GM12878 (cell line): ENCODE results near the gene HIPK4.

Experiments used
- BHLHE40 ChIP-seq, 2 experiments: fragments of 450-650 bp in 1 of 2; IDR thresholded peaks; 2 replicates each; pipeline ENCODE4 v1.6.1; 2011 to 2017; ENCODE audit warnings: low read depth in 2 of 2, borderline replicate concordance in 1 of 2, improper control_type of control experiment in 1 of 2, low read length in 1 of 2, mild to moderate bottlenecking in 1 of 2
- CTCF ChIP-seq, 3 experiments: IDR thresholded peaks in 2 of 3; conservative IDR thresholded peaks in 1 of 3; 2 replicates each; pipeline ENCODE4 v1.5.1; 2011; ENCODE audit warnings: low read depth in 3 of 3, low read length in 3 of 3, mild to moderate bottlenecking in 3 of 3, control low read depth in 2 of 3, moderate library complexity in 2 of 3, inconsistent platforms in 1 of 3, mixed read lengths in 1 of 3; ENCODE audit not compliant: control insufficient read depth in 2 of 3, insufficient read depth in 1 of 3; ENCODE audit errors: extremely low read depth in 1 of 3
- EP300 ChIP-seq, 2 experiments: fragments of 150-350 bp in 1 of 2; IDR thresholded peaks; 2 replicates each; pipeline ENCODE4 v1.6.1; 2011 to 2012; ENCODE audit warnings: low read depth in 2 of 2, low read length in 2 of 2, borderline replicate concordance in 1 of 2, improper control_type of control experiment in 1 of 2, inconsistent platforms in 1 of 2; ENCODE audit not compliant: control insufficient read depth in 1 of 2
- EZH2 ChIP-seq: IDR thresholded peaks from 2 replicates; pipeline ENCODE4 v1.6.1; 2012; ENCODE audit warnings: low read depth, mild to moderate bottlenecking, control low read depth, inconsistent platforms, low read length, borderline replicate concordance; ENCODE audit not compliant: control insufficient read depth
- HDAC6 ChIP-seq: fragments of 200-600 bp; sonication (generic); IDR thresholded peaks from one replicate; pipeline ENCODE4 v1.8.0; 2017; ENCODE audit warnings: antibody characterized with exemption; ENCODE audit not compliant: unreplicated experiment
- NFXL1 ChIP-seq: fragments of 450-650 bp; IDR thresholded peaks from 2 replicates; pipeline ENCODE4 v1.6.1; 2017; ENCODE audit warnings: antibody characterized with exemption, mild to moderate bottlenecking, borderline replicate concordance
- NKRF ChIP-seq: fragments of 450-650 bp; conservative IDR thresholded peaks from 2 replicates; pipeline ENCODE4 v1.6.1; 2017; ENCODE audit warnings: mild to moderate bottlenecking, moderate library complexity
- PKNOX1 ChIP-seq: fragments of 450-650 bp; IDR thresholded peaks from 2 replicates; pipeline ENCODE4 v1.6.1; 2016; ENCODE audit warnings: mild to moderate bottlenecking
- PML ChIP-seq: IDR thresholded peaks from 2 replicates; pipeline ENCODE4 v1.6.1; 2012; ENCODE audit warnings: low read length, inconsistent platforms
- POLR2AphosphoS2 ChIP-seq: IDR thresholded peaks from 2 replicates; pipeline ENCODE4 v1.6.1; 2011; ENCODE audit warnings: low read depth, mild to moderate bottlenecking, low read length, improper control_type of control experiment, moderate library complexity
- POLR2AphosphoS5 ChIP-seq: IDR thresholded peaks from 2 replicates; pipeline ENCODE4 v1.6.1; 2011; ENCODE audit warnings: mild to moderate bottlenecking, low read length, inconsistent platforms
- SREBF1 ChIP-seq: IDR thresholded peaks from 2 replicates; pipeline ENCODE4 v1.6.1; 2012; ENCODE audit warnings: mild to moderate bottlenecking, low read length
- SRF ChIP-seq, 2 experiments: IDR thresholded peaks; 2 replicates each; pipeline ENCODE4 v1.6.1; 2011; ENCODE audit warnings: low read depth in 2 of 2, low read length in 2 of 2, mild to moderate bottlenecking in 1 of 2, moderate library complexity in 1 of 2
- TF ChIP-seq, protein P1 (sequence below): IDR thresholded peaks from 2 replicates; pipeline ENCODE4 v1.6.1; 2012; ENCODE audit warnings: mild to moderate bottlenecking, low read depth, low read length

DNA sequence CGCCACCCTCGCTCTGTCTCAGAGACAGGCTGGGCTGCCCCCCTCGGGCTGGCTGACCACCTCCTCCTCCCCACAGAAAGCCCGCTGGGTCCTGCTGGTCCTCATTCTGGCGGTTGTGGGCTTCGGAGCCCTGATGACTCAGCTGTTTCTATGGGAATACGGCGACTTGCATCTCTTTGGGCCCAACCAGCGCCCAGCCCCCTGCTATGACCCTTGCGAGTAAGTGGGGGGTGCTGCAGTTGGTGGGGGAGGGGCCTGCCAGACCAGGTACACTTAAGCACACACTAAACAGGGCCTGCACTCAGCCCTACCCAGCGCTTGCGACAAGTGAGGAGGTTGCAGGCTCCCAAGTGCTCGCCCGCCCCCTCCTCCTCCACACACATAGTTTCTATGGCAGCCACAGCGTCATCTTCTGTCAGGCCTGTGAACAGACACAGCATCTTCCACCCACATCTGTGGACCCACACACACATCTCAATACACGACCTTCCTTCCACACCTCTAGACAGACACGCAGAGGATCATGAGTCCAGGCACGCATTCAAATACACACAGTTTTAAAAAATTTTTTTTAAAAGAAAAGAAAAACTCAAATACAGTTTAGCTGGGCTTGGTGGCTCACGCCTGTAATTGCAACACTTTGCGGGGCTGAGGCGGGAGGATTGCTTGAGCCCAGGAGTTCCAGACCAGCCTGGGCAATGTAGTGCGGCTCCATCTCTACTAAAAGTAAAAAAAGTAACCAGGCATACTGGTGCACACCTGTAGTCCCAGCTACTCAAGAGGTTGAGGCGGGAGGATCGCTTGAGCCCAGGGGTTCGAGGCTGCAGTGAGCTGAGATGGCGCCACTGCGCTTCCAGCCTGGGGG is 23.1 kb downstream of the HIPK4 start:
- TF ChIP-seq BHLHE40 (IDR thresholded peaks at IDR 0.05; ENCODE audit: borderline replicate concordance in 1 of 2, low read depth in 2 of 2, low read length in 1 of 2): no peak
- TF ChIP-seq, protein P1, sequence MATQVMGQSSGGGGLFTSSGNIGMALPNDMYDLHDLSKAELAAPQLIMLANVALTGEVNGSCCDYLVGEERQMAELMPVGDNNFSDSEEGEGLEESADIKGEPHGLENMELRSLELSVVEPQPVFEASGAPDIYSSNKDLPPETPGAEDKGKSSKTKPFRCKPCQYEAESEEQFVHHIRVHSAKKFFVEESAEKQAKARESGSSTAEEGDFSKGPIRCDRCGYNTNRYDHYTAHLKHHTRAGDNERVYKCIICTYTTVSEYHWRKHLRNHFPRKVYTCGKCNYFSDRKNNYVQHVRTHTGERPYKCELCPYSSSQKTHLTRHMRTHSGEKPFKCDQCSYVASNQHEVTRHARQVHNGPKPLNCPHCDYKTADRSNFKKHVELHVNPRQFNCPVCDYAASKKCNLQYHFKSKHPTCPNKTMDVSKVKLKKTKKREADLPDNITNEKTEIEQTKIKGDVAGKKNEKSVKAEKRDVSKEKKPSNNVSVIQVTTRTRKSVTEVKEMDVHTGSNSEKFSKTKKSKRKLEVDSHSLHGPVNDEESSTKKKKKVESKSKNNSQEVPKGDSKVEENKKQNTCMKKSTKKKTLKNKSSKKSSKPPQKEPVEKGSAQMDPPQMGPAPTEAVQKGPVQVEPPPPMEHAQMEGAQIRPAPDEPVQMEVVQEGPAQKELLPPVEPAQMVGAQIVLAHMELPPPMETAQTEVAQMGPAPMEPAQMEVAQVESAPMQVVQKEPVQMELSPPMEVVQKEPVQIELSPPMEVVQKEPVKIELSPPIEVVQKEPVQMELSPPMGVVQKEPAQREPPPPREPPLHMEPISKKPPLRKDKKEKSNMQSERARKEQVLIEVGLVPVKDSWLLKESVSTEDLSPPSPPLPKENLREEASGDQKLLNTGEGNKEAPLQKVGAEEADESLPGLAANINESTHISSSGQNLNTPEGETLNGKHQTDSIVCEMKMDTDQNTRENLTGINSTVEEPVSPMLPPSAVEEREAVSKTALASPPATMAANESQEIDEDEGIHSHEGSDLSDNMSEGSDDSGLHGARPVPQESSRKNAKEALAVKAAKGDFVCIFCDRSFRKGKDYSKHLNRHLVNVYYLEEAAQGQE: no peak
- TF ChIP-seq EZH2: no peak
- no peak for TF ChIP-seq PML
- TF ChIP-seq POLR2AphosphoS2: no peak
- TF ChIP-seq EP300 (IDR thresholded peaks at IDR 0.05; ENCODE audit: borderline replicate concordance in 1 of 2, control insufficient read depth in 1 of 2, low read depth in 2 of 2, low read length in 2 of 2): no peak
- TF ChIP-seq HDAC6: no peak
- TF ChIP-seq POLR2AphosphoS5: no peak
- no peak for TF ChIP-seq NKRF
- no peak for TF ChIP-seq PKNOX1
- TF ChIP-seq CTCF (IDR thresholded peaks at IDR 0.05 in 2 of 3, conservative IDR thresholded peaks at IDR 0.05 in 1 of 3; ENCODE audit: control insufficient read depth in 2 of 3, extremely low read depth in 1 of 3, insufficient read depth in 1 of 3, low read depth in 3 of 3, low read length in 3 of 3): no peak
- TF ChIP-seq NFXL1: no peak
- no peak for TF ChIP-seq SREBF1
- TF ChIP-seq SRF (IDR thresholded peaks at IDR 0.05; ENCODE audit: low read depth in 2 of 2, low read length in 2 of 2): no peak
